ENCODE results near the gene EPHB2.
"Not testable (repeated sequence)": the region's sequence is repeated elsewhere in the genome, so short reads cannot be mapped to it uniquely, and the experiment has no call there.

EPHB2 gene

DNA sequence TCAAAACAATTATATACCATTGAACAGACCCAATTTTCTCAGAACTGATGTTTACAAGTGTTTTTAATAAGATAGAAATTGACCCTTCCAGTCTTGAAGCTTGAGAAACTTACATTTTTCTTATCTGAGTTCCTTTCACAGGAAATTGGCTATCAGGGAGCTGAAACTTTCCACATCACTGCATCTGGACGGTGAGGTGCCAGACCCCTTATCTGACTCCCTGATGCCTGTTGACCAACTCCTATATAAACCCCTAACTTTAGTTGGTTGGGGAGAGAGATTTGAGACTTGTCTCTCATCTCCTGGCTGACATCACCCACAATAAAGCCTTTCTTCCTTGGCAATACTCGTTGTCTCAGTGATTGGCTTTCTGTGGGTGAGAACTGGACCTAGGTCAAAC lies 230.6 kb downstream of the EPHB2 start:
- TF ChIP-seq, protein P1, sequence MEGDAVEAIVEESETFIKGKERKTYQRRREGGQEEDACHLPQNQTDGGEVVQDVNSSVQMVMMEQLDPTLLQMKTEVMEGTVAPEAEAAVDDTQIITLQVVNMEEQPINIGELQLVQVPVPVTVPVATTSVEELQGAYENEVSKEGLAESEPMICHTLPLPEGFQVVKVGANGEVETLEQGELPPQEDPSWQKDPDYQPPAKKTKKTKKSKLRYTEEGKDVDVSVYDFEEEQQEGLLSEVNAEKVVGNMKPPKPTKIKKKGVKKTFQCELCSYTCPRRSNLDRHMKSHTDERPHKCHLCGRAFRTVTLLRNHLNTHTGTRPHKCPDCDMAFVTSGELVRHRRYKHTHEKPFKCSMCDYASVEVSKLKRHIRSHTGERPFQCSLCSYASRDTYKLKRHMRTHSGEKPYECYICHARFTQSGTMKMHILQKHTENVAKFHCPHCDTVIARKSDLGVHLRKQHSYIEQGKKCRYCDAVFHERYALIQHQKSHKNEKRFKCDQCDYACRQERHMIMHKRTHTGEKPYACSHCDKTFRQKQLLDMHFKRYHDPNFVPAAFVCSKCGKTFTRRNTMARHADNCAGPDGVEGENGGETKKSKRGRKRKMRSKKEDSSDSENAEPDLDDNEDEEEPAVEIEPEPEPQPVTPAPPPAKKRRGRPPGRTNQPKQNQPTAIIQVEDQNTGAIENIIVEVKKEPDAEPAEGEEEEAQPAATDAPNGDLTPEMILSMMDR (IDR thresholded peaks at IDR 0.05; ENCODE audit: poor library complexity, severe bottlenecking): no peak
- no peak for ATAC-seq (ENCODE audit: low read depth)
- Histone ChIP-seq H3K4me3 (ENCODE audit: severe bottlenecking) (no peak overlapping the region), H3K36me3 (ENCODE audit: low read depth) (no peaks in the 10 kb centered on the region), H3K27me3 (ENCODE audit: insufficient read depth, poor library complexity, severe bottlenecking) (no peaks in the 10 kb centered on the region), H3K9me3 (ENCODE audit: severe bottlenecking) (peaks cover 3% of the 10 kb centered on the region), H3K27ac (ENCODE audit: poor library complexity, severe bottlenecking) (no peak overlapping the region), H3K4me1 (ENCODE audit: insufficient read depth, poor library complexity, severe bottlenecking) (no peaks in the 10 kb centered on the region)
- DNase-seq (ENCODE audit: low spot score): no peak

DNA sequence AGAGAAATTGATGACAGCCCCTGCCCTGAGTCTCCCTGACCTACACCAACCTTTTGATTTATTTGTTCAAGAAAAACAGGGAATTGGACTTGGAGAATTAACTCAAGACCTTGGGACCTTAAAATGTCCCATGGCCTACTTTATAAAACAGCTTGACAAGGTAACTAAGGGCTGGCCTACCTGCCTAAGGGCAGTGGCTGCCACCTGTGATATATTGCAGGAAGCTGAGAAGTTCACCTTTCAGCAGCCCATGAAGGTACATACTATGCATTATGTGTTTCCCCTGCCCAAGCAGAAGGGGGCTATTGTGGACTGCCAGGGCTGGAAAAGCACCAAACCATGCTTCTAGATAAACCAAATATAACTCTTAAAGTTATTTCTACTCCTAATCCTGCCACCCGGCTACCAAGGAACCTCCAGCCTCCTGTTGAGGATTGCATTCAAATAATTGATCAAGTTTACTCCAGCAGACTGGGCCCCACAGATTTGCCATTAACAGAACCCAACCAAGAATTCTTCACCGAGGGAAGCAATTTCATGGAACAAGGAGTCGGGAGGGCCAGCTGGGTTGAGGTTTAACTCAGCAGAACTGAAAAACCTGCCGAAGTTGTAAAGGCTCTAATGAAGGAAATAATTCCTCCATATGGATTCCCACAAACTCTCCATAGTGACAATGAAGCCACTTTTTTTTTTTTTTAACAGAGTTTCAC lies 233.9 kb downstream of the EPHB2 start:
- no peaks in the 10 kb centered on the region for H3K4me1 ChIP-seq (ENCODE audit: insufficient read depth, poor library complexity, severe bottlenecking)
- no peaks in the 10 kb centered on the region for H3K36me3 ChIP-seq (ENCODE audit: low read depth)
- ATAC-seq (ENCODE audit: low read depth) (no peak), DNase-seq (ENCODE audit: low spot score) (no peak)
- peaks cover 3% of the 10 kb centered on the region for H3K9me3 ChIP-seq (ENCODE audit: severe bottlenecking)
- TF ChIP-seq, protein P1 (IDR thresholded peaks at IDR 0.05; ENCODE audit: poor library complexity, severe bottlenecking): no peak
- no peaks in the 10 kb centered on the region for H3K27me3 ChIP-seq (ENCODE audit: insufficient read depth, poor library complexity, severe bottlenecking)
- no peak overlapping the region for H3K27ac ChIP-seq (ENCODE audit: poor library complexity, severe bottlenecking)
- no peak overlapping the region for H3K4me3 ChIP-seq (ENCODE audit: severe bottlenecking)

DNA sequence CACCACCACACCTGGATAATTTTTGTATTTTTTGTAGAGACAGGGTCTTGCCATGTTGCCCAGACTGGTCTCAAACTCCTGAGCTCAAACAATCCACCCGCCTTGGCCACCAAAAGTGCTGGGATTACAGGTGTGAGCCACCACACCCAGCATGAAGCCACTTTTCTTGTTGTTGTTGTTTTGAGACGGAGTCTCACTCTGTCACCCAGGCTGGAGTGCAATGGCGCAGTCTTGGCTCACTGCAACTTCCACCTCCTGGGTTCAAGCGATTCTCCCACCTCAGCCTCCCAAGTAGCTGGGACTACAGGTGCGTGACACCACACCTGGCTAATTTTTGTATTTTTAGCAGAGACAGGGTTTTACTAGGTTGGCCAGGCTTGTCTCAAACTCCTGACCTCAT lies 234.5 kb downstream of the EPHB2 start:
- H3K27ac ChIP-seq (ENCODE audit: poor library complexity, severe bottlenecking); H3K4me1 ChIP-seq (ENCODE audit: insufficient read depth, poor library complexity, severe bottlenecking); H3K9me3 ChIP-seq (ENCODE audit: severe bottlenecking); H3K27me3 ChIP-seq (ENCODE audit: insufficient read depth, poor library complexity, severe bottlenecking); DNase-seq (ENCODE audit: low spot score); ATAC-seq (ENCODE audit: low read depth); H3K36me3 ChIP-seq (ENCODE audit: low read depth); H3K4me3 ChIP-seq (ENCODE audit: severe bottlenecking): not testable (repeated sequence)

DNA sequence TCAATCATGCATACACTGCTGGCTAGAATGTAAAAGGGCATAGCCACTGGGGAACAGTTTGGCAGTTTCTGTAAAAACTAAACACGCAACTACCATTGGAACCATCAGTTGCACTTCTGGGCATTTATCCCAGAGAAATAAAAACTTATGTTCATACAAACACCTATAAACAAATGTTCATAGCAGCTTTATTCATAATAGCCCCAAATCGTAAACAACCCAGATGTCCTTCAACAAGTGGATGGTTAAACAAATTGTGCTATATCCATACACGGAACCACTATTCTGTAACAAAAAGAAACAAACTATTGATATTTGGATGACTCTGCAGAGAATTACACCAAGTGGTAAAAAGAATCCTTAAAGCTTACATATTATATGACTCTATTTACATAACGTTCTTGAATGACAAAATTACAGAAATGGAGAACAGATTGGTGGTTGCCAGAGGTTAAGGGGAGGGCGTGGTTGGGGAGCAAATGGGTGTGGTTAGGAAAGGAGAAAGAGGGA lies 239.2 kb downstream of the EPHB2 start:
- no peak for DNase-seq (ENCODE audit: low spot score)
- Histone ChIP-seq H3K4me3 (ENCODE audit: severe bottlenecking) (no peak overlapping the region), H3K4me1 (ENCODE audit: insufficient read depth, poor library complexity, severe bottlenecking) (no peaks in the 10 kb centered on the region), H3K27me3 (ENCODE audit: insufficient read depth, poor library complexity, severe bottlenecking) (peaks cover 18% of the 10 kb centered on the region), H3K36me3 (ENCODE audit: low read depth) (no peaks in the 10 kb centered on the region), H3K27ac (ENCODE audit: poor library complexity, severe bottlenecking) (no peak overlapping the region), H3K9me3 (ENCODE audit: severe bottlenecking) (no peaks in the 10 kb centered on the region)
- ATAC-seq (ENCODE audit: low read depth): no peak
- TF ChIP-seq, protein P1 (IDR thresholded peaks at IDR 0.05; ENCODE audit: poor library complexity, severe bottlenecking): no peak

DNA sequence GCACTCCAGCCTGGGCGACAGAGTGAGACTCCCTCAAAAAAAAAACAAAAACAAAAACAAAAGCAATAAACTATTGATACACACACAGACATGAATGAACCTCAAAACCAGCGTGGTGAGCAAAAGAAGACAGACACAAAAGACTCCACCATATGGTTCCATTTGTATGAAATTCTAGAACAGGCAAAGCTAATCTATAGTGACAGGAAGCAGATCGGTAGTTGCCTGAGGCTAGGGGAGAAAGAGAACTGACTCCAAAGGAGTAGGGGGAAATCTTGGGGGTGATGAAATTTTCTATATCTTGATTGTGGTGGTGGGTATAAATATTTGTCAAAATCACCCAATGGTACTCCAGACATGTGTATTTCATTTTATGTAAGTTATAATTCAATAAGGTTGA lies 241.2 kb downstream of the EPHB2 start:
- H3K4me1 ChIP-seq (ENCODE audit: insufficient read depth, poor library complexity, severe bottlenecking): no peaks in the 10 kb centered on the region
- H3K27ac ChIP-seq (ENCODE audit: poor library complexity, severe bottlenecking): no peak overlapping the region
- H3K36me3 ChIP-seq (ENCODE audit: low read depth): no peaks in the 10 kb centered on the region
- H3K9me3 ChIP-seq (ENCODE audit: severe bottlenecking): no peaks in the 10 kb centered on the region
- H3K4me3 ChIP-seq (ENCODE audit: severe bottlenecking): no peak overlapping the region
- TF ChIP-seq, protein P1 (IDR thresholded peaks at IDR 0.05; ENCODE audit: poor library complexity, severe bottlenecking): no peak
- ATAC-seq (ENCODE audit: low read depth) (no peak), DNase-seq (ENCODE audit: low spot score) (no peak)
- H3K27me3 ChIP-seq (ENCODE audit: insufficient read depth, poor library complexity, severe bottlenecking): peaks cover 18% of the 10 kb centered on the region
